CD4-positive, alpha-beta T cell (primary cell): ENCODE measurements around the gene TIMM10B. TPM values are rescaled to one million over a fixed set of nuclear protein-coding genes. Genes with fewer than 3 reads are reported as not detected.

Experiments used
- ATAC-seq: fragments of 200-7000 bp; cut with Tn5 transposase; one replicate; pipeline ENCODE4 v1.10.0; 2022; ENCODE audit warnings: mild to moderate bottlenecking; ENCODE audit not compliant: poor library complexity
- CTCF ChIA-PET: fragments of 350-600 bp; sonication (Branson Sonifier 250); formaldehyde crosslinking; loops from one replicate; lab custom pipeline; 2021; ENCODE audit warnings: antibody characterized with exemption, inconsistent platforms; lab: Charles Lee
- POLR2A ChIA-PET: fragments of 350-600 bp; sonication (Branson Sonifier 250); formaldehyde crosslinking; loops from one replicate; lab custom pipeline; 2021; ENCODE audit warnings: antibody characterized with exemption, inconsistent platforms; lab: Charles Lee
- DNase-seq, 14 experiments: peaks; one replicate each; pipeline ENCODE4 v3.0.0-alpha.2; 2013 to 2020; ENCODE audit warnings: mixed read lengths in 2 of 14
- H3K27ac ChIP-seq, 2 donors: one replicate each; pipeline versions ENCODE4 v1.5.1 to v1.7.0; 2013; ENCODE audit warnings: low read length in 2 of 2, low read depth in 1 of 2, mild to moderate bottlenecking in 1 of 2
- H3K27me3 ChIP-seq, 2 experiments: 1 replicate in 1 of 2; 2 replicates in 1 of 2; pipeline versions ENCODE4 v1.6.1 to v1.7.0; 2013; ENCODE audit warnings: low read length in 2 of 2, control low read depth in 1 of 2, mild to moderate bottlenecking in 1 of 2, moderate library complexity in 1 of 2; ENCODE audit not compliant: insufficient read depth in 2 of 2, control insufficient read depth in 1 of 2
- H3K36me3 ChIP-seq: one replicate; pipeline ENCODE4 v1.6.1; 2013; ENCODE audit warnings: low read length, control low read depth; ENCODE audit not compliant: insufficient read depth
- H3K4me1 ChIP-seq: one replicate; pipeline ENCODE4 v1.6.1; 2013; ENCODE audit warnings: low read length, control low read depth; ENCODE audit not compliant: insufficient read depth
- H3K4me3 ChIP-seq: one replicate; pipeline ENCODE4 v1.5.1; 2013; ENCODE audit warnings: mild to moderate bottlenecking, low read length, moderate library complexity
- H3K9me3 ChIP-seq, 2 experiments: 1 replicate in 1 of 2; 2 replicates in 1 of 2; pipeline versions ENCODE4 v1.6.1 to v1.7.0; 2013; ENCODE audit warnings: low read length in 2 of 2, mild to moderate bottlenecking in 2 of 2, control low read depth in 1 of 2, moderate library complexity in 1 of 2; ENCODE audit not compliant: control insufficient read depth in 1 of 2, insufficient read depth in 1 of 2
- H3K27ac Mint-ChIP-seq: one replicate; pipeline ENCODE4 v1.8.0; 2020; ENCODE audit warnings: mixed read lengths
- H3K27me3 Mint-ChIP-seq: one replicate; pipeline ENCODE4 v1.8.0; 2021; ENCODE audit warnings: mixed read lengths
- H3K36me3 Mint-ChIP-seq: one replicate; pipeline ENCODE4 v1.8.0; 2021; ENCODE audit warnings: low read depth, mixed read lengths
- H3K4me1 Mint-ChIP-seq: one replicate; pipeline ENCODE4 v1.8.0; 2021; ENCODE audit warnings: low read depth, mixed read lengths
- H3K4me3 Mint-ChIP-seq: one replicate; pipeline ENCODE4 v1.8.0; 2020; ENCODE audit warnings: mild to moderate bottlenecking, mixed read lengths
- H3K9me3 Mint-ChIP-seq: one replicate; pipeline ENCODE4 v1.8.0; 2020; ENCODE audit warnings: mixed read lengths
- intact Hi-C, 2 experiments: fragments of 100-400 bp; cut with DNase I in 1 of 2; cut with micrococcal nuclease in 1 of 2; formaldehyde crosslinking; loops; one replicate each; pipeline versions ENCODE4 v1.15.1 to v1.9.0; 2023 to 2025; cut with DNase I, micrococcal nuclease
- total RNA-seq, 174 experiments: library from RNA in 2 of 174; stranded (reverse) in 2 of 174; gene quantifications; one replicate each; pipeline ENCODE4 v1.2.3 and lab custom pipeline; 2021 to 2026
- TF ChIP-seq, protein P1 (sequence below): fragments of 200-600 bp; IDR thresholded peaks from one replicate; pipeline ENCODE4 v1.8.0; 2022; ENCODE audit warnings: antibody characterized with exemption, mild to moderate bottlenecking

TIMM10B gene
- total RNA-seq, 2 experiments from 2014 or later: 68.5 to 68.6 TPM

DNA sequence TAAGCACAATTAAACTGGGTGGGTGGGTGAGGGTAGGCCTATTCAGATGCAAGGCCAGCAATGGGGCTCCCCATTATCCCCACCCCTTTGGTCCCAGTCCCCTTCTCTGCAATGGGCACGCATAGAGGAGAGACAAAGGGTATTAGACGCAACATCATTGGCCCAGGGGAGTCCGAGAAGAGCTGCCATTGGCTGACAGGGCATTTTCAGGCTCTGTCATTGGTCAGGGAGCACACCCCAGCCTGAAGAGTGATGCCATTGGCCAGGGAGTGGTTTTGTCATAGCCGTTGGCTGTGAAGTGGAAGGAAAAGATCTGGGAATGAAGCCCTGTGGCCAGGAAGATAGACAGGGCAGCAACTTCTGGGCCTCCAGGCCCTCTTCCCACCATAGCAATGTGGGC is 4.7 kb upstream of the TIMM10B start:
- Histone ChIP-seq H3K27ac (no peak overlapping the region), H3K9me3 (no peaks in the 10 kb centered on the region), H3K36me3 (peaks cover 28% of the 10 kb centered on the region), H3K27me3 (no peaks in the 10 kb centered on the region), H3K4me3 (no peak overlapping the region), H3K4me1 (peaks cover 49% of the 10 kb centered on the region)
- Mint-ChIP-seq H3K4me1 (peaks cover 50% of the 10 kb centered on the region), H3K27me3 (no peaks in the 10 kb centered on the region), H3K9me3 (no peaks in the 10 kb centered on the region), H3K4me3 (peak overlapping the region; percentile 57), H3K36me3 (peaks cover 38% of the 10 kb centered on the region), H3K27ac (peak overlapping the region; percentile 58)
- ATAC-seq (no peak), DNase-seq (no peak)
- POLR2A ChIA-PET: no interaction called here
- intact Hi-C loops: no loop called here
- CTCF ChIA-PET: interaction anchor here (1.8 kb wide), 1 partner anchor 33 kb away, joined by 6 read pairs; no protein-coding TSS in a partner anchor
- TF ChIP-seq, protein P1, sequence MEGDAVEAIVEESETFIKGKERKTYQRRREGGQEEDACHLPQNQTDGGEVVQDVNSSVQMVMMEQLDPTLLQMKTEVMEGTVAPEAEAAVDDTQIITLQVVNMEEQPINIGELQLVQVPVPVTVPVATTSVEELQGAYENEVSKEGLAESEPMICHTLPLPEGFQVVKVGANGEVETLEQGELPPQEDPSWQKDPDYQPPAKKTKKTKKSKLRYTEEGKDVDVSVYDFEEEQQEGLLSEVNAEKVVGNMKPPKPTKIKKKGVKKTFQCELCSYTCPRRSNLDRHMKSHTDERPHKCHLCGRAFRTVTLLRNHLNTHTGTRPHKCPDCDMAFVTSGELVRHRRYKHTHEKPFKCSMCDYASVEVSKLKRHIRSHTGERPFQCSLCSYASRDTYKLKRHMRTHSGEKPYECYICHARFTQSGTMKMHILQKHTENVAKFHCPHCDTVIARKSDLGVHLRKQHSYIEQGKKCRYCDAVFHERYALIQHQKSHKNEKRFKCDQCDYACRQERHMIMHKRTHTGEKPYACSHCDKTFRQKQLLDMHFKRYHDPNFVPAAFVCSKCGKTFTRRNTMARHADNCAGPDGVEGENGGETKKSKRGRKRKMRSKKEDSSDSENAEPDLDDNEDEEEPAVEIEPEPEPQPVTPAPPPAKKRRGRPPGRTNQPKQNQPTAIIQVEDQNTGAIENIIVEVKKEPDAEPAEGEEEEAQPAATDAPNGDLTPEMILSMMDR: no peak

DNA sequence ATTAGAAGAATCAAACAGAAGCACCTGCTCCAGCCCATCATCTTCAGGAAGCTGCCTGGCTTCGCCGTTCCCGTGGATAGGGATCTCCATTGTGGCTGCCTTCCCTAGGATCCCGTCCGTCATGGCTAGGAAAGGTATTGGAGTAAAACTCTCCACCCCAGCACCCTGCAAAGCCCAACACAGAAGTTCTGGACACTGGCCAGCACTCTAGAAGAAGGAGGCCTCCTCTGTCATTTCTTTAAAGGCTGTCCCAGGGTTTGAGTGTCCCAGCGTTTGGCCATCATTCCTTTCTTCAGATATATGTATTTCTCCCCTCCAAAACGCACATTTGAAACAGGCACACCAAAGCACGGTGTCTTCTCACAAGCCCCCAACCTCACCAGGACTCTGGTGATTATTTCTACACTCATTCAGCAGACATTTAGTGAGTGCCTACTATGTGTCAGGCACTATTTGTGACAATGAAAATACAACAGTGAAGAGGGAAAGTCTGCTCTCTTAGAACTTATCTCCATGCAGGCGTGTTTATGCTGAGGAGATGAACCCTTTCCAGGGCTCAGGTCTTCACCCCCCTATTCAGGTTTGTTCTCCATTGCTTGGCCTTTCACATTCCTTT is 894 bp upstream of the TIMM10B start:
- peaks cover 60% of the 10 kb centered on the region for H3K36me3 ChIP-seq
- H3K27me3 Mint-ChIP-seq: no peaks in the 10 kb centered on the region
- POLR2A ChIA-PET: interaction anchor here (1.8 to 2.7 kb wide), 3 partner anchors 10 to 102 kb away, joined by 11 to 19 read pairs (median 14); partner anchors contain the start of gene APBB1

DNA sequence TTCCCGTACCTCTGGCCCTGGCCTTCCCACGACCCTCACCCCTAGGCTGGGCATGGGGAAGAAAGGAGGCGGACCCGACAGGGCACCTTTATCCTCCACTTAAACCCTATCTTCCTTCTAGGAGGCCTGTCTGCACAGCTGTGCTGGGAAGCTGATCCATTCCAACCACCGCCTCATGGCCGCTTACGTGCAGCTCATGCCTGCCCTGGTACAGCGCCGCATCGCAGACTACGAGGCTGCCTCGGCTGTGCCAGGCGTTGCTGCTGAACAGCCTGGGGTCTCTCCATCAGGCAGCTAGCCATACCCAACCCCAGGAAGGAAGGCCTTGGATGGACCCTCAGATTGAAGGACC is 599 bp downstream of the TIMM10B start:
- H3K27me3 Mint-ChIP-seq: no peaks in the 10 kb centered on the region
- peak overlapping the region; percentile 98 for H3K4me3 Mint-ChIP-seq
- H3K27me3 ChIP-seq: no peaks in the 10 kb centered on the region
- ATAC-seq (peak; percentile 5), DNase-seq (no peak)
- H3K27ac Mint-ChIP-seq: peak overlapping the region; percentile 99
- H3K36me3 Mint-ChIP-seq: peaks cover 51% of the 10 kb centered on the region
- H3K27ac ChIP-seq: peak overlapping the region; percentile 87 to 95
- H3K36me3 ChIP-seq: peaks cover 69% of the 10 kb centered on the region
- no peaks in the 10 kb centered on the region for H3K9me3 Mint-ChIP-seq
- no peaks in the 10 kb centered on the region for H3K9me3 ChIP-seq
- peak overlapping the region; percentile 83 for H3K4me3 ChIP-seq
- POLR2A ChIA-PET: interaction anchor here (0.7 to 2.7 kb wide), 28 partner anchors 8 to 1505 kb away, joined by 3 to 27 read pairs (median 6); partner anchors contain the start of genes APBB1, EIF3F, FHIP1B and MRPL17
- TF ChIP-seq, protein P1: no peak
- H3K4me1 ChIP-seq: peaks cover 39% of the 10 kb centered on the region
- intact Hi-C loops: loop anchor here (1.0 to 5.0 kb wide), 8 partner anchors 92 to 1505 kb away; partner anchors contain the start of genes FHIP1B (in 2 of the 2), ILK (in 2 of the 2), MRPL17 (in 2 of the 2) and RRP8 (in 2 of the 2)
- H3K4me1 Mint-ChIP-seq: peaks cover 42% of the 10 kb centered on the region
- CTCF ChIA-PET: interaction anchor here (1.2 to 1.9 kb wide), 5 partner anchors 38 to 201 kb away, joined by 3 to 8 read pairs (median 6); partner anchors contain the start of gene MRPL17

More for the DNA sequence above, 894 bp upstream of the TIMM10B start:
- H3K36me3 Mint-ChIP-seq: peaks cover 56% of the 10 kb centered on the region
- H3K9me3 ChIP-seq: no peaks in the 10 kb centered on the region
- H3K27me3 ChIP-seq: no peaks in the 10 kb centered on the region
- peak in 1 of 14 experiments; percentile 11 for DNase-seq
- H3K4me1 Mint-ChIP-seq: peaks cover 43% of the 10 kb centered on the region
- no peak for ATAC-seq
- CTCF ChIA-PET: no interaction called here
- peak overlapping the region; percentile 98 for H3K4me3 Mint-ChIP-seq
- peak overlapping the region; percentile 83 for H3K4me3 ChIP-seq
- intact Hi-C loops: loop anchor here (2.0 to 5.0 kb wide), 6 partner anchors 122 to 1507 kb away; partner anchors contain the start of genes FHIP1B (in 2 of the 2), ILK (in 2 of the 2), RRP8 (in 2 of the 2) and EIF3F (in 1 of the 2)
- peak overlapping the region; percentile 87 to 95 for H3K27ac ChIP-seq
- H3K9me3 Mint-ChIP-seq: no peaks in the 10 kb centered on the region
- TF ChIP-seq, protein P1: no peak
- H3K4me1 ChIP-seq: peaks cover 39% of the 10 kb centered on the region
- H3K27ac Mint-ChIP-seq: peak overlapping the region; percentile 99
